Measurements from ENCODE around the gene OR2G3. TPM values are rescaled to one million over a fixed set of nuclear protein-coding genes. Genes with fewer than 3 reads are reported as not detected.

Gene OR2G3
- total and polyA plus RNA-seq, 2 of the 8 experiments (the other 6 are each of a cell fraction or from before 2014, with no cell fraction given) = not detected

DNA sequence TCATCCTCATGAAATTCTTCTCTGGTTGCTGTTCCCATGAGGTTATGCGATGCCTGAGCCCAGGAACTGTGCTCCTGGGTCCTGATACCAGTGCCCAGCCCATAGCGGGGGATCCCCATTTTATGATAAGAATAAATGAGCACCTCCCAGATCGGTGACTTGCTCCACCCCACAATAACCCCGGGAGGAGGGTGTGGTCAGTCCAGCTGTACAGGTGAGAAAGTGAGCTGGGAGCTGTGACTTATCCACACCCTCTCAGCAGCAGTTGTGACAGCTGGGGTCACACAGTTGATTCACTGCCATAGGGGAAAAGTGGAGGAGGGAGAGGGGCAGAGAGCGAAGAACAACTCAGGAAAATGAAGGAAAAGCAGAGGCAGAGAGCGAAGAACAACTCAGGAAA, 33.4 kb downstream of the OR2G3 start:
- Histone ChIP-seq H3K9me3 (ENCODE audit: insufficient read depth in 2 of 2, low read depth in 1 of 2, low read length in 1 of 2) (peaks cover 19 to 64% of the 10 kb centered on the region in 2 experiments), H3K36me3 (ENCODE audit: control insufficient read depth in 2 of 4, insufficient read depth in 4 of 4, low read length in 3 of 4) (no peaks in the 10 kb centered on the region), H3K14ac (ENCODE audit: insufficient read length) (no peak overlapping the region), H4K20me1 (replicated peaks in 1 of 2; ENCODE audit: control insufficient read depth in 1 of 2, insufficient read depth in 2 of 2, low read length in 2 of 2) (no peaks in the 10 kb centered on the region), H3K23ac (ENCODE audit: insufficient read length) (no peak overlapping the region), H4K8ac (ENCODE audit: extremely low read depth, insufficient read depth, low read length) (peak overlapping the region; percentile 35; the same call in 1 of the 2 replicates), H4K91ac (replicated peaks; ENCODE audit: insufficient read length, low read length) (peak overlapping the region; percentile 51), H3K4me3 (ENCODE audit: extremely low read depth in 1 of 4, insufficient read depth in 2 of 4, low read depth in 3 of 4, low read length in 4 of 4) (peak overlapping the region in 2 of 4 experiments; percentile 18 to 27; a peak in 2 of 8 replicates), H2BK15ac (ENCODE audit: low read length) (no peak overlapping the region), H3K27me3 (replicated peaks in 1 of 4; ENCODE audit: control insufficient read depth in 3 of 4, extremely low read depth in 1 of 4, insufficient read depth in 3 of 4, low read length in 3 of 4) (peaks cover 0 to 7% (median 4%) of the 10 kb centered on the region in 4 experiments; a peak in 6 of 7 replicates), H3K4ac (replicated peaks; ENCODE audit: insufficient read length, low read depth, low read length) (peak overlapping the region; percentile 82), H3K23me2 (ENCODE audit: low read depth, low read length) (0 out of 2 replicates have a peak, but pooled peaks cover 3% of the 10 kb centered on the region), H2AK5ac (ENCODE audit: low read depth, low read length) (no peak overlapping the region), H2BK120ac (replicated peaks; ENCODE audit: low read depth, low read length) (no peak overlapping the region), H3K4me1 (replicated peaks in 1 of 4; ENCODE audit: control insufficient read depth in 3 of 4, insufficient read depth in 4 of 4, low read length in 3 of 4) (peaks cover 0 to 5% (median 0%) of the 10 kb centered on the region in 4 experiments; a peak in 1 of 7 replicates), H3K79me1 (ENCODE audit: low read depth, low read length) (no peaks in the 10 kb centered on the region), H2AFZ (ENCODE audit: low read length) (0 out of 2 replicates have a peak overlapping the region, but pooled peaks have one; percentile 9), H2BK20ac (ENCODE audit: low read length) (peak overlapping the region; percentile 48; the same call in 1 of the 2 replicates), H3K9ac (replicated peaks in 1 of 4; ENCODE audit: extremely low read depth in 1 of 4, low read depth in 3 of 4, low read length in 3 of 4) (no peak overlapping the region), H3K56ac (replicated peaks; ENCODE audit: insufficient read length, low read depth, low read length) (no peak overlapping the region), H2BK12ac (ENCODE audit: low read depth, low read length) (0 out of 2 replicates have a peak overlapping the region, but pooled peaks have one; percentile 27), H3K79me2 (ENCODE audit: control insufficient read depth in 1 of 2, insufficient read depth in 2 of 2, low read length in 2 of 2) (no peaks in the 10 kb centered on the region), H3K4me2 (ENCODE audit: insufficient read depth in 1 of 2, low read depth in 2 of 2, low read length in 2 of 2) (peak overlapping the region in 1 of 2 experiments; percentile 61; a peak in 2 of 4 replicates), H2BK5ac (ENCODE audit: low read depth, low read length) (no peak overlapping the region), H3K18ac (ENCODE audit: extremely low read depth, low read length) (0 out of 2 replicates have a peak overlapping the region, but pooled peaks have one; percentile 9), H3K27ac (ENCODE audit: low read depth, low read length) (no peak overlapping the region), H4K5ac (ENCODE audit: insufficient read length, low read depth, low read length) (no peak overlapping the region)
- CTCF ChIA-PET (ENCODE audit: partially characterized antibody) = interaction anchor here (1.0 kb wide), 1 partner anchor 11 kb away, joined by 3 read pairs; no protein-coding TSS in a partner anchor
- 64% methylated on average over 6 of the region's 6 CpGs; no CpG with 5 or more reads in 1 of the 2 experiments for WGBS, 2 experiments (ENCODE audit: extremely low coverage in 1 of 2, insufficient coverage in 1 of 2, insufficient read length in 1 of 2, insufficient replicate concordance in 2 of 2, low coverage in 1 of 2, low lambda C conversion rate in 2 of 2, missing lambda C conversion rate in 1 of 2)
- POLR2A ChIA-PET (ENCODE audit: partially characterized antibody) = no interaction called here
- FAIRE-seq (no peak), DNase-seq (ENCODE audit: low read depth in 1 of 2, low spot score in 2 of 2) (no peak)
- TF ChIP-seq JUND (IDR thresholded peaks at IDR 0.05; ENCODE audit: low read length) (no peak), GABPA (IDR thresholded peaks at IDR 0.05; ENCODE audit: borderline replicate concordance, insufficient read depth, low read length) (no peak), KDM5A (IDR thresholded peaks at IDR 0.05; ENCODE audit: low read length) (no peak), POU5F1 (IDR thresholded peaks at IDR 0.05; ENCODE audit: low read depth, low read length) (no peak), SP2 (IDR thresholded peaks at IDR 0.05; ENCODE audit: low read length) (no peak), SP4 (IDR thresholded peaks at IDR 0.05; ENCODE audit: low read length) (no peak), SIX5 (IDR thresholded peaks at IDR 0.05; ENCODE audit: low read depth, low read length) (no peak), CHD1 (IDR thresholded peaks at IDR 0.05; ENCODE audit: low read depth, low read length) (no peak), HDAC2 (IDR thresholded peaks at IDR 0.05; ENCODE audit: borderline replicate concordance in 1 of 2, low read depth in 2 of 2, low read length in 2 of 2) (no peak), CREB1 (IDR thresholded peaks at IDR 0.05) (no peak), EP300 (IDR thresholded peaks at IDR 0.05; ENCODE audit: borderline replicate concordance in 1 of 2, low read depth in 2 of 2, low read length in 2 of 2) (no peak), BACH1 (IDR thresholded peaks at IDR 0.05; ENCODE audit: low read length) (no peak)
- TF ChIP-seq, protein P1, sequence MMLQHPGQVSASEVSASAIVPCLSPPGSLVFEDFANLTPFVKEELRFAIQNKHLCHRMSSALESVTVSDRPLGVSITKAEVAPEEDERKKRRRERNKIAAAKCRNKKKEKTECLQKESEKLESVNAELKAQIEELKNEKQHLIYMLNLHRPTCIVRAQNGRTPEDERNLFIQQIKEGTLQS (IDR thresholded peaks at IDR 0.05; ENCODE audit: insufficient read depth, low read depth, low read length) = no peak

All from H1 (cell line).